Measurements from ENCODE around the gene CA11. TPM values are rescaled to one million over a fixed set of nuclear protein-coding genes. Genes with fewer than 3 reads are reported as not detected.

The CA11 gene
- polyA plus RNA-seq, 1 of the 3 experiments (the other 2 are of a cell fraction): 13.1 TPM

DNA sequence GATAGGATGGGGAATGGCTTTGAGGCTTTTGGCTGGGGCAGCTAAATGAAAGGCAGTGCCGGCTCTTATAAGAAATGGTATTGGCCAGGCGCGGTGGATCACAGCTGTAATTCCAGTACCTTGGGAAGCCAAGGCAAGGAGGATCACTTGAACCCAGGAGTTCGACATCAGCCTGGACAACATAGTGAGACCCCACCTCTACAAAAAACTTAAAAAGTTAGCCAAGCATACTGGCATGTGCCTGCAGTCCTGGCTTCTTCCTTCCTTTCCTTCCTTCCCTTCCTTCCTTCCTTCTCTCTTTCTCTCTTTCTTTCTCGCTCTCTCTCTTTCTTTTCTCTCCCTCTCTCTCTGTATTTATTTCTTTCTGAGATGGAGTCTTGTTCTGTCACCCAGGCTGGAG is 3.1 kb downstream of the CA11 start:
- no peak overlapping the region for H3K4me2 ChIP-seq
- no peak overlapping the region for H2AFZ ChIP-seq (ENCODE audit: low read depth)
- no peaks in the 10 kb centered on the region for H3K36me3 ChIP-seq (replicated peaks in 1 of 2; ENCODE audit: control insufficient read depth in 1 of 2, insufficient read depth in 2 of 2, low read length in 1 of 2)
- no peak for DNase-seq
- H4K20me1 ChIP-seq (ENCODE audit: insufficient read depth): no peaks in the 10 kb centered on the region
- peaks cover 11% of the 10 kb centered on the region for H3F3A ChIP-seq (replicated peaks; ENCODE audit: insufficient read depth)
- TF ChIP-seq NFIC (IDR thresholded peaks at IDR 0.05; ENCODE audit: borderline replicate concordance) (no peak), SIN3A (IDR thresholded peaks at IDR 0.05; ENCODE audit: borderline replicate concordance, low read depth, low read length) (no peak), ELF1 (IDR thresholded peaks at IDR 0.05) (no peak), RXRA (IDR thresholded peaks at IDR 0.05; ENCODE audit: borderline replicate concordance, low read depth) (no peak)
- TF ChIP-seq, protein P1, sequence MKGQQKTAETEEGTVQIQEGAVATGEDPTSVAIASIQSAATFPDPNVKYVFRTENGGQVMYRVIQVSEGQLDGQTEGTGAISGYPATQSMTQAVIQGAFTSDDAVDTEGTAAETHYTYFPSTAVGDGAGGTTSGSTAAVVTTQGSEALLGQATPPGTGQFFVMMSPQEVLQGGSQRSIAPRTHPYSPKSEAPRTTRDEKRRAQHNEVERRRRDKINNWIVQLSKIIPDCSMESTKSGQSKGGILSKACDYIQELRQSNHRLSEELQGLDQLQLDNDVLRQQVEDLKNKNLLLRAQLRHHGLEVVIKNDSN (IDR thresholded peaks at IDR 0.05; ENCODE audit: borderline replicate concordance, low read depth): no peak
- CTCF ChIA-PET: interaction anchor here (1.2 to 1.9 kb wide), 2 partner anchors 73 to 145 kb away, joined by 4 to 5 read pairs; no protein-coding TSS in a partner anchor
- no peak overlapping the region for H3K4me3 ChIP-seq (ENCODE audit: low read depth in 2 of 2, low read length in 1 of 2)
- H3K4me1 ChIP-seq (ENCODE audit: control insufficient read depth in 1 of 2, insufficient read depth in 2 of 2, low read depth in 1 of 2, low read length in 1 of 2): peaks cover 10 to 13% of the 10 kb centered on the region in 2 experiments; a peak in 2 of 4 replicates
- H3K27ac ChIP-seq (ENCODE audit: low read depth in 2 of 2, low read length in 1 of 2): no peak overlapping the region
- WGBS (ENCODE audit: low lambda C conversion rate): 91% methylated on average over 5 of the region's 5 CpGs
- no peaks in the 10 kb centered on the region for H3K9me3 ChIP-seq
- POLR2A ChIA-PET: interaction anchor here (0.7 kb wide), 2 partner anchors 9 to 29 kb away, joined by 3 read pairs; no protein-coding TSS in a partner anchor
- H3K27me3 ChIP-seq (ENCODE audit: insufficient read depth): no peaks in the 10 kb centered on the region
- no peaks in the 10 kb centered on the region for H3K79me2 ChIP-seq (ENCODE audit: insufficient read depth)
- H3K9me2 ChIP-seq: no peaks in the 10 kb centered on the region
- H3K9ac ChIP-seq: no peak overlapping the region

DNA sequence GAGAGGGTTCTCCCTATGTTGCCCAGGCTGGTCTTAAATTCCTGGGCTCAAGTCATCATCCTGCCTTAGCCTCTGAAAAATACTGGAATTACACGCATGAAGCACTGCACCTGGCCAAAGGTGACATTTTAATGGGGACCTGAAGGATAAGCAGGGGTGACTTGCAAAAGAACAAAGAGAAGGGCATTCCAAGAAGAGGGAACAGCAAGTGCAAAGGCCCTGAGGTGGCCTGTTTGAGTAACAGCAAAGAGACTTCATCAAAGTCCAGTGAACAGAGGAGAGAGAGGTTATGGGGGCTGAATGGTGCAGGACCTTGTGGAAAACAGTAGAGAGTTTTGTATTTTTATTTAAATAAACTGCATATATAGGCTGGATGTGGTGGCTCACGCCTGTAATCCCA is 4.1 kb downstream of the CA11 start:
- no peak overlapping the region for H3K9ac ChIP-seq
- H3K36me3 ChIP-seq (replicated peaks in 1 of 2; ENCODE audit: control insufficient read depth in 1 of 2, insufficient read depth in 2 of 2, low read length in 1 of 2): no peaks in the 10 kb centered on the region
- H3K27ac ChIP-seq (ENCODE audit: low read depth in 2 of 2, low read length in 1 of 2): no peak overlapping the region
- DNase-seq: no peak
- peaks cover 13% of the 10 kb centered on the region for H3F3A ChIP-seq (replicated peaks; ENCODE audit: insufficient read depth)
- H4K20me1 ChIP-seq (ENCODE audit: insufficient read depth): no peaks in the 10 kb centered on the region
- H3K9me2 ChIP-seq: no peaks in the 10 kb centered on the region
- no peaks in the 10 kb centered on the region for H3K9me3 ChIP-seq
- peaks cover 10 to 13% of the 10 kb centered on the region in 2 experiments; a peak in 2 of 4 replicates for H3K4me1 ChIP-seq (ENCODE audit: control insufficient read depth in 1 of 2, insufficient read depth in 2 of 2, low read depth in 1 of 2, low read length in 1 of 2)
- 89% methylated on average over 2 of the region's 2 CpGs for WGBS (ENCODE audit: low lambda C conversion rate)
- H3K27me3 ChIP-seq (ENCODE audit: insufficient read depth): no peaks in the 10 kb centered on the region
- no peaks in the 10 kb centered on the region for H3K79me2 ChIP-seq (ENCODE audit: insufficient read depth)
- no peak overlapping the region for H3K4me3 ChIP-seq (ENCODE audit: low read depth in 2 of 2, low read length in 1 of 2)
- CTCF ChIA-PET: interaction anchor here (0.8 to 1.9 kb wide), 3 partner anchors 74 to 201 kb away, joined by 4 to 5 read pairs (median 4); no protein-coding TSS in a partner anchor
- H3K4me2 ChIP-seq: no peak overlapping the region
- no peak for TF ChIP-seq RFX5 (IDR thresholded peaks at IDR 0.05; ENCODE audit: low read length)
- POLR2A ChIA-PET: no interaction called here
- H2AFZ ChIP-seq (ENCODE audit: low read depth): no peak overlapping the region

DNA sequence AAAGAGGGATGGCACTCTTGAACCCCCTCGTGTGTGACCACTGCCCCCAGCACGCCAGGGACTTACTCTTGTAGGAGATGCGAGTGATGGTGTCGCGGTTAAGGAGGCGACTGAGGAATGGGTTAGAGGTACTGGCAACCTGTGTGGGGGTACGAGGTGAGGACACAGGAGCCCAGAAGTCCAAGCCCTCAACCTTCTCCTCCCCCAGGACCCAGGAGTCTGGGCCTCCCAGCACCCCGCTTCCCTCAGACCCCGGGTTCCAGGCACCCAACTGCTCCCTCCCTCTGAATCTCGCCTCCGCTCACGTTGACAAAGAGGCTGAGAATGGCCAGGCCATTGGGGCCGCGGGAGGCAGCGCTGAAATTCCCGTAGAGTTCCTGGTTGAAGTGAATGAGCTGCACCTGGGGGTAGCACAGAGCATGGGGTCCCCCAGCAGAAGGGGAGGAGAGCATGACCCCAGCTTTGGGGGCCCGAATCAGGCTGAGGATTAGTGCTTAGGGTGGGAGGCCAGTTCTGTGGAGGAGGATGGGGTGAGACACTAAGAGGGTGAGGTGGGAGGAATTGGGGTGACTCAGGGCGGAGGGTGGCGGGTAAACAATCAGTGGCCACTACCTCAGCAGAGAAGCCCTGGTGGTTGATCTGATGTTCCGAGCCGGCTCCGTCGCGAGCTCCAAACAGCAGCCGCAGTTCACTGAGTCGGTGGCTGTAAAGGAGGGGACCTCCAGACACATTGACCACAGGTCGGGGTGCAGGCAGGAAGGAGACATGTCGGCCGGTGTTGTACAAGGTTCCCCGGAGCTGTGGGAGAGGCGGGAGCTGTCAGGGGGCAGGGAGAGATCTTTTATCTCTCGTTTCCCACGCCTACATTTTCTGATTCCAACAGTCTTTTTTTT is 6.3 kb downstream of the CA11 start:
- no peak overlapping the region for H3K9ac ChIP-seq
- H2AFZ ChIP-seq (ENCODE audit: low read depth): no peak overlapping the region
- H3F3A ChIP-seq (replicated peaks; ENCODE audit: insufficient read depth): peaks cover 23% of the 10 kb centered on the region
- H3K4me2 ChIP-seq: no peak overlapping the region
- no peaks in the 10 kb centered on the region for H3K9me3 ChIP-seq
- no peaks in the 10 kb centered on the region for H4K20me1 ChIP-seq (ENCODE audit: insufficient read depth)
- 85% methylated on average over 30 of the region's 33 CpGs for WGBS (ENCODE audit: low lambda C conversion rate)
- H3K27ac ChIP-seq (ENCODE audit: low read depth in 2 of 2, low read length in 1 of 2): no peak overlapping the region
- H3K36me3 ChIP-seq (replicated peaks in 1 of 2; ENCODE audit: control insufficient read depth in 1 of 2, insufficient read depth in 2 of 2, low read length in 1 of 2): no peaks in the 10 kb centered on the region
- no peaks in the 10 kb centered on the region for H3K79me2 ChIP-seq (ENCODE audit: insufficient read depth)
- CTCF ChIA-PET: no interaction called here
- peaks cover 16 to 28% of the 10 kb centered on the region in 2 experiments for H3K4me1 ChIP-seq (ENCODE audit: control insufficient read depth in 1 of 2, insufficient read depth in 2 of 2, low read depth in 1 of 2, low read length in 1 of 2)
- DNase-seq: no peak
- H3K4me3 ChIP-seq (ENCODE audit: low read depth in 2 of 2, low read length in 1 of 2): no peak overlapping the region
- no peak for TF ChIP-seq JUND (IDR thresholded peaks at IDR 0.05)
- TF ChIP-seq FOXJ3 (CRISPR knock-in tag; IDR thresholded peaks at IDR 0.05): no peak
- TF ChIP-seq, protein P2, sequence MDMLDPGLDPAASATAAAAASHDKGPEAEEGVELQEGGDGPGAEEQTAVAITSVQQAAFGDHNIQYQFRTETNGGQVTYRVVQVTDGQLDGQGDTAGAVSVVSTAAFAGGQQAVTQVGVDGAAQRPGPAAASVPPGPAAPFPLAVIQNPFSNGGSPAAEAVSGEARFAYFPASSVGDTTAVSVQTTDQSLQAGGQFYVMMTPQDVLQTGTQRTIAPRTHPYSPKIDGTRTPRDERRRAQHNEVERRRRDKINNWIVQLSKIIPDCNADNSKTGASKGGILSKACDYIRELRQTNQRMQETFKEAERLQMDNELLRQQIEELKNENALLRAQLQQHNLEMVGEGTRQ (IDR thresholded peaks at IDR 0.05; ENCODE audit: borderline replicate concordance, low read depth, low read length): no peak
- TF ChIP-seq, protein P3, sequence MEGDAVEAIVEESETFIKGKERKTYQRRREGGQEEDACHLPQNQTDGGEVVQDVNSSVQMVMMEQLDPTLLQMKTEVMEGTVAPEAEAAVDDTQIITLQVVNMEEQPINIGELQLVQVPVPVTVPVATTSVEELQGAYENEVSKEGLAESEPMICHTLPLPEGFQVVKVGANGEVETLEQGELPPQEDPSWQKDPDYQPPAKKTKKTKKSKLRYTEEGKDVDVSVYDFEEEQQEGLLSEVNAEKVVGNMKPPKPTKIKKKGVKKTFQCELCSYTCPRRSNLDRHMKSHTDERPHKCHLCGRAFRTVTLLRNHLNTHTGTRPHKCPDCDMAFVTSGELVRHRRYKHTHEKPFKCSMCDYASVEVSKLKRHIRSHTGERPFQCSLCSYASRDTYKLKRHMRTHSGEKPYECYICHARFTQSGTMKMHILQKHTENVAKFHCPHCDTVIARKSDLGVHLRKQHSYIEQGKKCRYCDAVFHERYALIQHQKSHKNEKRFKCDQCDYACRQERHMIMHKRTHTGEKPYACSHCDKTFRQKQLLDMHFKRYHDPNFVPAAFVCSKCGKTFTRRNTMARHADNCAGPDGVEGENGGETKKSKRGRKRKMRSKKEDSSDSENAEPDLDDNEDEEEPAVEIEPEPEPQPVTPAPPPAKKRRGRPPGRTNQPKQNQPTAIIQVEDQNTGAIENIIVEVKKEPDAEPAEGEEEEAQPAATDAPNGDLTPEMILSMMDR (IDR thresholded peaks at IDR 0.05): no peak
- TF ChIP-seq FOSL2 (IDR thresholded peaks at IDR 0.05; ENCODE audit: borderline replicate concordance, low read depth): no peak
- TF ChIP-seq GATA2 (CRISPR knock-in tag; IDR thresholded peaks at IDR 0.05): no peak
- TF ChIP-seq, protein P4, sequence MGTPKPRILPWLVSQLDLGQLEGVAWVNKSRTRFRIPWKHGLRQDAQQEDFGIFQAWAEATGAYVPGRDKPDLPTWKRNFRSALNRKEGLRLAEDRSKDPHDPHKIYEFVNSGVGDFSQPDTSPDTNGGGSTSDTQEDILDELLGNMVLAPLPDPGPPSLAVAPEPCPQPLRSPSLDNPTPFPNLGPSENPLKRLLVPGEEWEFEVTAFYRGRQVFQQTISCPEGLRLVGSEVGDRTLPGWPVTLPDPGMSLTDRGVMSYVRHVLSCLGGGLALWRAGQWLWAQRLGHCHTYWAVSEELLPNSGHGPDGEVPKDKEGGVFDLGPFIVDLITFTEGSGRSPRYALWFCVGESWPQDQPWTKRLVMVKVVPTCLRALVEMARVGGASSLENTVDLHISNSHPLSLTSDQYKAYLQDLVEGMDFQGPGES (IDR thresholded peaks at IDR 0.05; ENCODE audit: low read depth, low read length): no peak
- no peak for TF ChIP-seq EZH2phosphoT487 (IDR thresholded peaks at IDR 0.05; ENCODE audit: borderline replicate concordance, low read depth)
- no peak for TF ChIP-seq MEF2A (IDR thresholded peaks at IDR 0.05; ENCODE audit: borderline replicate concordance, low read depth)
- TF ChIP-seq MXI1 (IDR thresholded peaks at IDR 0.05; ENCODE audit: low read depth, low read length): no peak
- H3K27me3 ChIP-seq (ENCODE audit: insufficient read depth): no peaks in the 10 kb centered on the region
- POLR2A ChIA-PET: no interaction called here
- H3K9me2 ChIP-seq: no peaks in the 10 kb centered on the region

Measured in SK-N-SH (cell line).